ENCODE results near the gene ELP4.
A peak's percentile ranks its signal among the peaks of the same experiment; 100 is the strongest.
"Not testable (repeated sequence)": the region's sequence is repeated elsewhere in the genome, so short reads cannot be mapped to it uniquely, and the experiment has no call there.

The ELP4 gene

GRCh38 chr11:31509429-31510345, at the start of gene ELP4, which contains the start of gene IMMP1L:
Gene ELP4 (plus strand): TSS chr11:31509767. CDS start chr11:31509785, 18 bp downstream.
Gene IMMP1L (minus strand): TSS chr11:31509622. CDS start chr11:31463276, 46,346 bp downstream.
- FAIRE-seq (peak; percentile 85), DNase-seq (ENCODE audit: low spot score) (peak; percentile 90)

DNA sequence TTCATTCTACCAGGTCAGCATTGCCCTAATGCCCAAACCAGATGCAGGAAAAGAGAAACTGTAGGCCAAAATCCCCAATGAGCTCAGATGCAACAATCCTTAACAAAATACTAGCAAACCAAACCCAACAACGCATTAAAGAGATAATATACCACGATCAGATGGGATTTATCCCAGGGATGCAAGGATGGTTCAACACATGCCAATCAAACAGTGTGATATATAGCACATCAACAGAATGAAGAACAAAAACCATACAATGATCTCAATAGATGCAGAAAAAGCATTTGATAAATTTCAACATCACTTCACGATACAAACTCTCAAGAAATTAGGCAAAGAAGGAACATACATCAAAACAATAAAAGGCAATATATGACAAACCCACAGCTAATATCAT, 45.1 kb upstream of the ELP4 start:
- no peak for FAIRE-seq
- no peak for DNase-seq (ENCODE audit: low spot score)

GRCh38 chr11:31474083-31474482, 35.5 kb upstream of the ELP4 start:
- DNase-seq (ENCODE audit: low spot score) (no peak), FAIRE-seq (no peak)

- FAIRE-seq (no peak), DNase-seq (ENCODE audit: low spot score) (no peak)
These were observed 31.9 kb upstream of the ELP4 start for GRCh38 chr11:31477528-31478222.

- FAIRE-seq: no peak
- no peak for DNase-seq (ENCODE audit: low spot score)
These were observed 31.4 kb upstream of the ELP4 start for GRCh38 chr11:31478223-31478590.

DNA sequence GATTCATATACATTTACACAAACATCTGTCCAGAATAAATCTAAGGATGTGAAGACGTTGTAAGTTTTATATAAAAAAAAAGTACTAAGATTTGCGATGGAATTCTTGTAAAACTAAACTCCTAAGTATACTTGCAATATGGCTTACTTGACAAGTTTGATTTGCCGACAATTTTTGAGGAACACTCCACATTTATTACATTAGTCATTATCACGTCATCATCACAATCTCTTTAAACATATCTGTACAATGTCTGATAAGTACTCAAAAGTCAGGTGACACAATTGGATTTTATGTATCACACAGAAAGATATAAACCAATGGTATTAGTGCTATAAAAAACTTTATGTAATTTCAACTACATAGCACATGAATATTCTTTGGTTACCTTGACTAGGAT, 30.5 kb upstream of the ELP4 start:
- DNase-seq (ENCODE audit: low spot score): no peak
- FAIRE-seq: no peak

GRCh38 chr11:31480930-31481329, 28.6 kb upstream of the ELP4 start:
- FAIRE-seq (no peak), DNase-seq (ENCODE audit: low spot score) (no peak)

DNA sequence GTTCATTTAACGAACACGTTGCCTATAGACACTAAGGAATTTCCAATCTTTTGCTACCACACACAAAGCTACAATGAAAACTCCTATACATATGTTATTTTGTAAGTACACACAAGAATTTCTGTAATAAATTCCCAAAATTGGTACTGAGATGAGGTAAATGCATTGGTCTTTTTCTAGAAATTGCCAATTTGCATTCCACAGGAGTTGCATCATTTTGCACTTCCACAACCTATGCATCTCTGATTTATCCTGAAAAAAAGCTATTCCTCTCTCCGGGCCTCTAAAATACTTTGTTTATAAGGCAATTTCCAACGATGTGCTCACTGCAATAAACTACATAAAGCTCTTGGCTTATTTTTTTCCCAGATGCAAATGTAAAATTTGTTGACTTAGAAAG, 25.1 kb upstream of the ELP4 start:
- FAIRE-seq (no peak), DNase-seq (ENCODE audit: low spot score) (no peak)

DNA sequence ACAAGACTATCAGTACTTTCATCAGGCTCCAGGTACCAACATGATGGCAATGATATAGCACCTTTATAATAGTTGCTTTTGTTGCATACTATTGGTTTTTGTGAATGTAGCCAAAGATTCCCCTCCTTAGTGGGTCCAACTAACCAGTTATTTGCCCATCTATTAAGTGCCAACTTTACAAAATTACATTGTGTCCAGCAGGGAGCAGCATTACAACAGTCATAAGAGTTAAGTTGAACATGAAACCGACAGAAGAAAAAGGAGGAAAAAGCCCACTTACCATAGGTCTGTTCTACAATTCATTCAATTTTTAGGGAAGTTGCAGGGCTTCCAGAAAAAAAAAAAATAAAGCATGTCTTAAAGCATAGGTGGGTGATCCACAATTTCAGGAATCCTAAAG, 21.7 kb upstream of the ELP4 start:
- FAIRE-seq: no peak
- DNase-seq (ENCODE audit: low spot score): peak; percentile 7

DNA sequence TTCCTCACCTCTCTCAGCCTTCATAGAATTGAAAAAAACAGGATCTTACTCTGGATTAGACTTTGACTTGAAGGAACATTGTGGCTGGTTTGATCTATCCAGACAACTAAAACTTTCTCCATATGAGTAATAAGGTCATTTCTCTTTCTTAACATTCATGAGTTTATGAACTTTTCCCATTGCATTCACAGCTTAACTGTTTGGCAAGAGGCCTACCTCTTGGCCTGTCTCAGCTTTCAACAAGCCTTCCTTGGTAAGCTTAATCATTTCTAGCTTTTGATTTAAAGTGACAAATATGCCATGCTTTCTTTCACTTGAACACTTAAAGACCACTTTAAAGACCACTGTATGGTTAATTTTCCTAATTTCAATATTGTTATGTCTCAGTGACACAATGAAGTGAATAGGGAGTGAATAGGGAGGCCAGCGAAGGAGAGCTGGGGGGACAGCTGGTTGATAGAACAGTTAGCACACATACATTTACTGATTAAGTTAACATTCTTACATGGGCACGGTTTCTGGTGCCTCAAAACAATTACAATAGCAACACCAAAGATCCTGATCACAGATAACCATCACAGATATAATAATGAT, 17.1 kb upstream of the ELP4 start:
- FAIRE-seq (no peak), DNase-seq (ENCODE audit: low spot score) (no peak)

GRCh38 chr11:31493235-31493634, 16.3 kb upstream of the ELP4 start:
- DNase-seq (ENCODE audit: low spot score) (no peak), FAIRE-seq (no peak)

DNA sequence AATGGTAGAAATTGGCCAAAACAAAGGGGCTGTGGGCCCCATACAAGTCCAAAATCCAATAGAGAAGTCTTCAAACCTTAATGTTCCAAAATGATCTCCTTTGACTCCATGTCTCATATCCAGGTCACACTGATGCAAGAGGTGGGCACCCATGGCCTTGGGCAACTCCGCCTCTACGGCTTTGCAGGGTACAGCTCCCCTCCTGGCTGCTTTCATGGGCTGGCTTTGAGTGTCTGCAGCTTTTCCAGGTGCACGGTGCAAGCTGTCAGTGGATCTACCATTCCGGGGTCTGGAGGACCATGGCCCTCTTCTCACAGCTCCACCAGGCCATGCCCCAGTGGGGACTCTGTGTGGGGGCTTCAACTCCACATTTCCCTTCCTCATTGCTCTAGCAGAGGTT, 15.8 kb upstream of the ELP4 start:
- DNase-seq (ENCODE audit: low spot score); FAIRE-seq: not testable (repeated sequence)

- no peak for DNase-seq (ENCODE audit: low spot score)
- no peak for FAIRE-seq
These were observed 9.9 kb upstream of the ELP4 start for GRCh38 chr11:31499576-31500178.

DNA sequence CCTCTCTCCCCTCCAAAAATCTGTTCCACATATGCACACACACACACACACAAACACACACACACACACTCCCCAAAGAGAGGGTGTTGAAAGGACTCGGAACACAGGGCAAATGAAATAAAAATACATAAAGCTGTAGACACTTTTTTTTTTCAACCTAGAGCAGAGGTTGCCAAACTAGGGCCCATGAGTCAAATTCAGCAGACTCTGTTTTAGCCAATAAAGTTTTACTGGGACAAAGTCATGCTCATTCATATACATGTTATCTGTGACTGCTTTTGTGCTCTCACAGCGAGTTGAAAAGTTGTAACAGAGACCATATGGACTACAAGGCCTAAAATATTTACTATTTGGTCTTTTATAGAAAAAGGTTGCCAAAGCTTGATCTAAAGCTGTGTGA, 9.0 kb upstream of the ELP4 start:
- DNase-seq (ENCODE audit: low spot score) (no peak), FAIRE-seq (no peak)

- no peak for DNase-seq (ENCODE audit: low spot score)
- no peak for FAIRE-seq
These were observed 527 bp upstream of the ELP4 start for GRCh38 chr11:31509051-31509428.

GRCh38 chr11:31512117-31512516, 2.5 kb downstream of the ELP4 start:
- FAIRE-seq: no peak

GRCh38 chr11:31521497-31522150, 12.1 kb downstream of the ELP4 start:
- DNase-seq (ENCODE audit: low spot score) (no peak), FAIRE-seq (no peak)

More at GRCh38 chr11:31512117-31512516, 2.5 kb downstream of the ELP4 start:
- no peak for DNase-seq (ENCODE audit: low spot score)

- FAIRE-seq: no peak
- DNase-seq (ENCODE audit: low spot score): no peak
These were observed 19.6 kb downstream of the ELP4 start for GRCh38 chr11:31529189-31529588.

GRCh38 chr11:31529701-31530100, 20.1 kb downstream of the ELP4 start:
- FAIRE-seq: no peak
- DNase-seq (ENCODE audit: low spot score): no peak

GRCh38 chr11:31531293-31531692, 21.7 kb downstream of the ELP4 start:
- no peak for FAIRE-seq
- DNase-seq (ENCODE audit: low spot score): no peak

- no peak for DNase-seq (ENCODE audit: low spot score)
- FAIRE-seq: no peak
These were observed 25.9 kb downstream of the ELP4 start for GRCh38 chr11:31535479-31535878.

Data from RCC 7860 (cell line).